Measurements from ENCODE around the gene NR3C1. TPM values are rescaled to one million over a fixed set of nuclear protein-coding genes. Genes with fewer than 3 reads are reported as not detected.

The NR3C1 gene
- polyA plus RNA-seq, 1 donor from 2014 or later, result 2.3 TPM

GRCh38 chr5:143370440-143370839 is 33.0 kb downstream of the NR3C1 start:
- no peak overlapping the region for H3K27ac ChIP-seq (ENCODE audit: low read length)
- no peaks in the 10 kb centered on the region for H3K27me3 ChIP-seq (ENCODE audit: insufficient read depth, low read depth, low read length)
- no peak overlapping the region for H3K9ac ChIP-seq (ENCODE audit: low read length)
- no peaks in the 10 kb centered on the region for H4K20me1 ChIP-seq (ENCODE audit: insufficient read depth)
- H3K36me3 ChIP-seq (ENCODE audit: insufficient read depth, low read length), result no peaks in the 10 kb centered on the region
- TF ChIP-seq, protein P1, sequence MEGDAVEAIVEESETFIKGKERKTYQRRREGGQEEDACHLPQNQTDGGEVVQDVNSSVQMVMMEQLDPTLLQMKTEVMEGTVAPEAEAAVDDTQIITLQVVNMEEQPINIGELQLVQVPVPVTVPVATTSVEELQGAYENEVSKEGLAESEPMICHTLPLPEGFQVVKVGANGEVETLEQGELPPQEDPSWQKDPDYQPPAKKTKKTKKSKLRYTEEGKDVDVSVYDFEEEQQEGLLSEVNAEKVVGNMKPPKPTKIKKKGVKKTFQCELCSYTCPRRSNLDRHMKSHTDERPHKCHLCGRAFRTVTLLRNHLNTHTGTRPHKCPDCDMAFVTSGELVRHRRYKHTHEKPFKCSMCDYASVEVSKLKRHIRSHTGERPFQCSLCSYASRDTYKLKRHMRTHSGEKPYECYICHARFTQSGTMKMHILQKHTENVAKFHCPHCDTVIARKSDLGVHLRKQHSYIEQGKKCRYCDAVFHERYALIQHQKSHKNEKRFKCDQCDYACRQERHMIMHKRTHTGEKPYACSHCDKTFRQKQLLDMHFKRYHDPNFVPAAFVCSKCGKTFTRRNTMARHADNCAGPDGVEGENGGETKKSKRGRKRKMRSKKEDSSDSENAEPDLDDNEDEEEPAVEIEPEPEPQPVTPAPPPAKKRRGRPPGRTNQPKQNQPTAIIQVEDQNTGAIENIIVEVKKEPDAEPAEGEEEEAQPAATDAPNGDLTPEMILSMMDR (IDR thresholded peaks at IDR 0.05; ENCODE audit: poor library complexity, severe bottlenecking), result no peak
- TF ChIP-seq EP300 (conservative IDR thresholded peaks at IDR 0.05; ENCODE audit: poor library complexity, severe bottlenecking), result no peak
- TF ChIP-seq SMC3 (conservative IDR thresholded peaks at IDR 0.05; ENCODE audit: poor library complexity), result no peak
- TF ChIP-seq REST (IDR thresholded peaks at IDR 0.05; ENCODE audit: borderline replicate concordance), result no peak
- no peak for TF ChIP-seq POLR2AphosphoS5 (IDR thresholded peaks at IDR 0.05)
- no peak for TF ChIP-seq EZH2 (IDR thresholded peaks at IDR 0.05; ENCODE audit: borderline replicate concordance, insufficient read depth, low read length, poor library complexity, severe bottlenecking)
- no peak for TF ChIP-seq RAD21 (conservative IDR thresholded peaks at IDR 0.05)
- TF ChIP-seq TAF1 (IDR thresholded peaks at IDR 0.05; ENCODE audit: low read depth), result no peak
- no peak for TF ChIP-seq MXI1 (conservative IDR thresholded peaks at IDR 0.05; ENCODE audit: poor library complexity, severe bottlenecking)
- H3K9me2 ChIP-seq (ENCODE audit: insufficient read depth, low read length), result no peaks in the 10 kb centered on the region
- no peaks in the 10 kb centered on the region for H3K79me2 ChIP-seq (replicated peaks; ENCODE audit: insufficient read depth, low read length)
- H3F3A ChIP-seq (ENCODE audit: insufficient read depth, low read length, poor library complexity, severe bottlenecking), result no peaks in the 10 kb centered on the region
- H2AFZ ChIP-seq (ENCODE audit: low read depth, low read length), result no peak overlapping the region
- H3K4me2 ChIP-seq (ENCODE audit: low read length), result no peak overlapping the region
- H3K9me3 ChIP-seq (ENCODE audit: low read length), result peaks cover 3% of the 10 kb centered on the region
- no peak overlapping the region for H3K4me3 ChIP-seq (ENCODE audit: low read length)

- H3K27me3 ChIP-seq (ENCODE audit: insufficient read depth, low read depth, low read length), result no peaks in the 10 kb centered on the region
- peaks cover 3% of the 10 kb centered on the region for H3K9me3 ChIP-seq (ENCODE audit: low read length)
- no peak overlapping the region for H3K27ac ChIP-seq (ENCODE audit: low read length)
- H3K9me2 ChIP-seq (ENCODE audit: insufficient read depth, low read length), result no peaks in the 10 kb centered on the region
- no peak overlapping the region for H2AFZ ChIP-seq (ENCODE audit: low read depth, low read length)
- no peak overlapping the region for H3K9ac ChIP-seq (ENCODE audit: low read length)
- H4K20me1 ChIP-seq (ENCODE audit: insufficient read depth), result no peaks in the 10 kb centered on the region
- H3K79me2 ChIP-seq (replicated peaks; ENCODE audit: insufficient read depth, low read length), result no peaks in the 10 kb centered on the region
- H3F3A ChIP-seq (ENCODE audit: insufficient read depth, low read length, poor library complexity, severe bottlenecking), result no peaks in the 10 kb centered on the region
- H3K36me3 ChIP-seq (ENCODE audit: insufficient read depth, low read length), result no peaks in the 10 kb centered on the region
- no peak overlapping the region for H3K4me2 ChIP-seq (ENCODE audit: low read length)
- TF ChIP-seq EZH2 (IDR thresholded peaks at IDR 0.05; ENCODE audit: borderline replicate concordance, insufficient read depth, low read length, poor library complexity, severe bottlenecking) (no peak), REST (IDR thresholded peaks at IDR 0.05; ENCODE audit: borderline replicate concordance) (no peak), POLR2AphosphoS5 (IDR thresholded peaks at IDR 0.05) (no peak)
- H3K4me3 ChIP-seq (ENCODE audit: low read length), result no peak overlapping the region
Measured at GRCh38 chr5:143364061-143364460, 39.4 kb downstream of the NR3C1 start.

Measured in neural cell (in vitro differentiated cells).